ENCODE measurements around the gene TWSG1. TPM values are rescaled to one million over a fixed set of nuclear protein-coding genes. Genes with fewer than 3 reads are reported as not detected.
A peak's percentile ranks its signal among the peaks of the same experiment; 100 is the strongest.

Gene TWSG1
- polyA plus RNA-seq, 3 donors: 1.6 to 5.5 (median 3.9) TPM

DNA sequence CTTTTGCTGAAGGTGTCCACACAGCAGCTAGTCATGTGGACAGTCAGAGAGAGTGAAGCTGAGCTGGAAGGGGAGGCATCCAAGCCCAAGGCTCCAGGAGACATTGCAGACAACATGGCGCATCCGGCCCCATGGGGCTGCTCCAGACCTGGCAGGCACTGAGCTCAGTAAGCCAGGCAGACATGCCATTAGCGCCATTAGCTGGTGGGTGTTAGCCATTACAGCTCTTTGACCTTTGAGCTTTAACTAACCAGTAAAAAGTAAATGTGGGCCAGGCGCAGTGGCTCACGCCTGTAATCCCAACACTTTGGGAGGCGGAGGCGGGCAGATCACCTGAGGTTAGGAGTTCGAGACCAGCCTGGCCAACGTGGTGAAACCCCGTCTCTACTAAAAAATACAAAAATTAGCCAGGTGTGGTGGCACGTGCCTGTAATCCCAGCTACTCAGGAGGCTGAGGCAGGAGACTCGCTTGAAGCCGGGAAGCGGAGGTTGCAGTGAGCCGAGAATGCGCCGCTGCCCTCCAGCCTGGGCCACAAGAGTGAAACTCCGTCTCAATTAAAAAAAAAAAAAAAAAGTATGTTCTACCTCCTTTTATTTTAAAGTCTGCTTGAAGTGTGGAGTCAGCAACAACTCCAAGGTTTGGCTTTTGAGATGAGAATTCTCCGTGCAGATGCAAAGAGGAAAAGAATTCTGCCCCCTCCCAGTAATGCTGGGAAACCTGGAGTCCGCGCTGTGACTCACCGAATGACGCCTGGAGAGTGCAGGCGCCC is 69.4 kb downstream of the TWSG1 start:
- H3K4me1 ChIP-seq (ENCODE audit: control insufficient read depth in 1 of 2, insufficient read depth in 2 of 2, low read length in 2 of 2): peaks cover 11 to 12% of the 10 kb centered on the region in 2 donors

DNA sequence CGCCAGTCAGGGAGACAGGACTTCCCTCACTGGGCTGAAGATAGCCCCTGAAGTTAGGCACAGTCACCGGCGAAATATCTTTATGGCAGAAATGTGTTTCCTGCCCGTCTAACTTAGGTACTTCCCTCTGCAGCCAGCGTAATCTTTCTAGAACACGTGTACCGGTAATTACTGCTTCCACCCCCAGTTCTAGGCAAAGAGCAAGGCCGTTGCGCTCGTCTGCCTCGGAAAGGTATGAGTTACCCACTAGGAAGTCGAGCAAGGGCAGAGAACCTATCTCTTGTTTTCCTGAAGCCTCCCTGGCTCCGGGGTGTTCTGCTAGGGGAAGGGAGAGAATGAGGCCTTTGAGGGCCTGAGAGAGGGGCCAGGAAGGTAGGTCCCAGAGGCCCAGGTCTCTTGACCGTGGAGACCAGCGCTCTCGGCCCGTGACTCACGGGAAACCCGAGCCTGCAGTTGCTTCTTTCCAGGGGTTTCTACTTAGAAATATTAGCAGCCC is 70.0 kb downstream of the TWSG1 start:
- Histone ChIP-seq H3K4me2 (replicated peaks; ENCODE audit: extremely low read depth, low read length, poor library complexity, severe bottlenecking) (peak overlapping the region; percentile 75), H3K4me1 (ENCODE audit: control insufficient read depth in 1 of 2, insufficient read depth in 2 of 2, low read length in 2 of 2) (peaks cover 11 to 12% of the 10 kb centered on the region in 2 donors), H3K79me2 (ENCODE audit: insufficient read depth, low read length) (no peaks in the 10 kb centered on the region), H3K4me3 (replicated peaks in 1 of 3; ENCODE audit: low read depth in 2 of 3, low read length in 3 of 3) (peak overlapping the region; percentile 3 to 67 (median 28)), H4K20me1 (ENCODE audit: insufficient read depth, low read length) (no peaks in the 10 kb centered on the region), H3K9ac (ENCODE audit: insufficient read depth, low read length, poor library complexity, severe bottlenecking) (peak overlapping the region; percentile 43), H3K36me3 (replicated peaks in 1 of 2; ENCODE audit: control insufficient read depth in 1 of 2, insufficient read depth in 2 of 2, low read length in 2 of 2) (no peaks in the 10 kb centered on the region), H3K27ac (ENCODE audit: low read depth in 1 of 2, low read length in 2 of 2) (no peak overlapping the region), H3K9me3 (replicated peaks in 1 of 2; ENCODE audit: control insufficient read depth in 1 of 2, insufficient read depth in 1 of 2, low read length in 2 of 2) (peaks cover 0 to 5% of the 10 kb centered on the region in 2 donors), H2AFZ (ENCODE audit: insufficient read depth, low read depth, low read length, poor library complexity, severe bottlenecking) (peak overlapping the region; percentile 80), H3K27me3 (ENCODE audit: control insufficient read depth in 2 of 2, insufficient read depth in 2 of 2, low read length in 2 of 2) (no peaks in the 10 kb centered on the region)
- H3K9me3 Mint-ChIP-seq: peaks cover 0 to 11% (median 7%) of the 10 kb centered on the region in 7 donors
- DNase-seq: peak; percentile 28 to 84 (median 57)
- peaks cover 0 to 7% (median 4%) of the 10 kb centered on the region in 3 donors for H3K27me3 Mint-ChIP-seq (ENCODE audit: low read depth in 3 of 3)
- 7% methylated on average over 19 of the region's 19 CpGs for WGBS (ENCODE audit: insufficient coverage)
- intact Hi-C loops (cut with micrococcal nuclease): no loop called here
- H3K36me3 Mint-ChIP-seq: peaks cover 2 to 4% of the 10 kb centered on the region in 2 donors
- peaks cover 17% of the 10 kb centered on the region for H3K4me1 Mint-ChIP-seq
- peak overlapping the region; percentile 32 to 85 (median 78) for H3K27ac Mint-ChIP-seq
- H3K4me3 Mint-ChIP-seq: peak overlapping the region; percentile 81 to 94
- TF ChIP-seq, protein P1, sequence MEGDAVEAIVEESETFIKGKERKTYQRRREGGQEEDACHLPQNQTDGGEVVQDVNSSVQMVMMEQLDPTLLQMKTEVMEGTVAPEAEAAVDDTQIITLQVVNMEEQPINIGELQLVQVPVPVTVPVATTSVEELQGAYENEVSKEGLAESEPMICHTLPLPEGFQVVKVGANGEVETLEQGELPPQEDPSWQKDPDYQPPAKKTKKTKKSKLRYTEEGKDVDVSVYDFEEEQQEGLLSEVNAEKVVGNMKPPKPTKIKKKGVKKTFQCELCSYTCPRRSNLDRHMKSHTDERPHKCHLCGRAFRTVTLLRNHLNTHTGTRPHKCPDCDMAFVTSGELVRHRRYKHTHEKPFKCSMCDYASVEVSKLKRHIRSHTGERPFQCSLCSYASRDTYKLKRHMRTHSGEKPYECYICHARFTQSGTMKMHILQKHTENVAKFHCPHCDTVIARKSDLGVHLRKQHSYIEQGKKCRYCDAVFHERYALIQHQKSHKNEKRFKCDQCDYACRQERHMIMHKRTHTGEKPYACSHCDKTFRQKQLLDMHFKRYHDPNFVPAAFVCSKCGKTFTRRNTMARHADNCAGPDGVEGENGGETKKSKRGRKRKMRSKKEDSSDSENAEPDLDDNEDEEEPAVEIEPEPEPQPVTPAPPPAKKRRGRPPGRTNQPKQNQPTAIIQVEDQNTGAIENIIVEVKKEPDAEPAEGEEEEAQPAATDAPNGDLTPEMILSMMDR (IDR thresholded peaks at IDR 0.05): no peak

More for the DNA sequence above, 69.4 kb downstream of the TWSG1 start:
- Mint-ChIP-seq H3K9me3 (peaks cover 0 to 11% (median 7%) of the 10 kb centered on the region in 7 donors), H3K4me3 (peak overlapping the region; percentile 81 to 94), H3K27me3 (ENCODE audit: low read depth in 3 of 3) (peaks cover 0 to 7% (median 4%) of the 10 kb centered on the region in 3 donors), H3K4me1 (peaks cover 17% of the 10 kb centered on the region), H3K36me3 (peaks cover 2 to 4% of the 10 kb centered on the region in 2 donors), H3K27ac (peak overlapping the region in 4 of 7 donors; percentile 37 to 85 (median 81))
- H3K27ac ChIP-seq (ENCODE audit: low read depth in 1 of 2, low read length in 2 of 2): no peak overlapping the region
- H3K9me3 ChIP-seq (replicated peaks in 1 of 2; ENCODE audit: control insufficient read depth in 1 of 2, insufficient read depth in 1 of 2, low read length in 2 of 2): peaks cover 0 to 5% of the 10 kb centered on the region in 2 donors
- intact Hi-C loops (cut with micrococcal nuclease): no loop called here
- H3K4me3 ChIP-seq (replicated peaks in 1 of 3; ENCODE audit: low read depth in 2 of 3, low read length in 3 of 3): peak overlapping the region; percentile 3 to 67 (median 28)
- peak overlapping the region; percentile 43 for H3K9ac ChIP-seq (ENCODE audit: insufficient read depth, low read length, poor library complexity, severe bottlenecking)
- H3K4me2 ChIP-seq (replicated peaks; ENCODE audit: extremely low read depth, low read length, poor library complexity, severe bottlenecking): peak overlapping the region; percentile 75
- DNase-seq: peak in 1 of 3 donors; percentile 1
- H2AFZ ChIP-seq (ENCODE audit: insufficient read depth, low read depth, low read length, poor library complexity, severe bottlenecking): peak overlapping the region; percentile 80
- 52% methylated on average over 13 of the region's 24 CpGs for WGBS (ENCODE audit: insufficient coverage)
- TF ChIP-seq, protein P1 (IDR thresholded peaks at IDR 0.05): no peak
- H3K79me2 ChIP-seq (ENCODE audit: insufficient read depth, low read length): no peaks in the 10 kb centered on the region
- no peaks in the 10 kb centered on the region for H4K20me1 ChIP-seq (ENCODE audit: insufficient read depth, low read length)
- H3K27me3 ChIP-seq (ENCODE audit: control insufficient read depth in 2 of 2, insufficient read depth in 2 of 2, low read length in 2 of 2): no peaks in the 10 kb centered on the region
- no peaks in the 10 kb centered on the region for H3K36me3 ChIP-seq (replicated peaks in 1 of 2; ENCODE audit: control insufficient read depth in 1 of 2, insufficient read depth in 2 of 2, low read length in 2 of 2)

Measured in CD14-positive monocyte (primary cell).